Liver (tissue), 9 donors: Measurements from ENCODE around the gene MICU1. TPM values are rescaled to one million over a fixed set of nuclear protein-coding genes. Genes with fewer than 3 reads are reported as not detected.

Experiments used
- DNase-seq: peaks from one replicate; pipeline ENCODE4 v3.0.0-alpha.2; 2017; ENCODE audit warnings: low spot score
- H3K27ac ChIP-seq, 2 donors: one replicate each; pipeline ENCODE4 v1.7.0; 2013; ENCODE audit warnings: inconsistent platforms in 2 of 2, low read length in 2 of 2, control low read depth in 1 of 2, low read depth in 1 of 2, mild to moderate bottlenecking in 1 of 2
- H3K27me3 ChIP-seq, 4 donors: one replicate each; pipeline versions ENCODE4 v1.6.1 to v1.7.0; 2013; ENCODE audit warnings: low read length in 3 of 4, inconsistent platforms in 1 of 4, mild to moderate bottlenecking in 1 of 4, moderate library complexity in 1 of 4; ENCODE audit not compliant: control insufficient read depth in 4 of 4, insufficient read depth in 4 of 4
- H3K36me3 ChIP-seq, 4 donors: one replicate each; pipeline versions ENCODE4 v1.6.1 to v1.7.0; 2013; ENCODE audit warnings: low read length in 3 of 4, mild to moderate bottlenecking in 3 of 4, low read depth in 1 of 4, moderate library complexity in 1 of 4; ENCODE audit not compliant: control insufficient read depth in 4 of 4, insufficient read depth in 3 of 4
- H3K4me1 ChIP-seq, 4 donors: one replicate each; pipeline versions ENCODE4 v1.6.1 to v1.7.0; 2013; ENCODE audit warnings: low read length in 3 of 4, mild to moderate bottlenecking in 3 of 4, moderate library complexity in 1 of 4; ENCODE audit not compliant: control insufficient read depth in 4 of 4, insufficient read depth in 4 of 4
- H3K4me3 ChIP-seq, 3 donors: one replicate each; pipeline versions ENCODE4 v1.6.1 to v1.7.0; 2013; ENCODE audit warnings: low read length in 3 of 3, control low read depth in 1 of 3, low read depth in 1 of 3, mild to moderate bottlenecking in 1 of 3
- H3K9ac ChIP-seq, 2 donors: one replicate each; pipeline ENCODE4 v1.7.0; 2013; ENCODE audit warnings: low read length in 2 of 2, mild to moderate bottlenecking in 2 of 2, moderate library complexity in 2 of 2, control low read depth in 1 of 2, low read depth in 1 of 2
- H3K9me3 ChIP-seq, 4 donors: one replicate each; pipeline versions ENCODE4 v1.6.1 to v1.7.0; 2013; ENCODE audit warnings: low read length in 3 of 4; ENCODE audit not compliant: control insufficient read depth in 4 of 4
- CTCF ChIP-seq: fragments of 150-350 bp; IDR thresholded peaks from 2 replicates; pipeline ENCODE4 v1.5.1; 2017; ENCODE audit warnings: improper control_type of control experiment, low read depth, low read length; ENCODE audit not compliant: missing input control
- EGR1 ChIP-seq, 2 donors: IDR thresholded peaks; 2 replicates each; pipeline ENCODE4 v1.6.1; 2016 to 2018; ENCODE audit warnings: antibody characterized with exemption in 2 of 2, low read depth in 2 of 2
- FOXA2 ChIP-seq: IDR thresholded peaks from 2 replicates; pipeline ENCODE4 v1.6.1; 2016; ENCODE audit warnings: antibody characterized with exemption
- HNF4A ChIP-seq, 2 donors: conservative IDR thresholded peaks; 2 replicates each; pipeline ENCODE4 v1.6.1; 2016; ENCODE audit warnings: antibody characterized with exemption in 2 of 2, mild to moderate bottlenecking in 2 of 2
- HNF4G ChIP-seq: IDR thresholded peaks from 2 replicates; pipeline ENCODE4 v1.6.1; 2016; ENCODE audit warnings: antibody characterized with exemption
- JUND ChIP-seq, 2 donors: IDR thresholded peaks; 2 replicates each; pipeline ENCODE4 v1.6.1; 2016; ENCODE audit warnings: antibody characterized with exemption in 2 of 2
- NR2F2 ChIP-seq: IDR thresholded peaks from 2 replicates; pipeline ENCODE4 v1.6.1; 2016; ENCODE audit warnings: antibody characterized with exemption
- RAD21 ChIP-seq, 2 donors: IDR thresholded peaks; 2 replicates each; pipeline ENCODE4 v1.6.1; 2016; ENCODE audit warnings: antibody characterized with exemption in 2 of 2, mild to moderate bottlenecking in 2 of 2
- REST ChIP-seq: IDR thresholded peaks from 2 replicates; pipeline ENCODE4 v1.6.1; 2016; ENCODE audit warnings: antibody characterized with exemption, mild to moderate bottlenecking
- RXRA ChIP-seq, 2 donors: IDR thresholded peaks; 2 replicates each; pipeline ENCODE4 v1.6.1; 2017 to 2018; ENCODE audit warnings: antibody characterized with exemption in 2 of 2, mild to moderate bottlenecking in 1 of 2
- SP1 ChIP-seq: IDR thresholded peaks from 2 replicates; pipeline ENCODE4 v1.6.1; 2018; ENCODE audit warnings: antibody characterized with exemption, mild to moderate bottlenecking
- TAF1 ChIP-seq: conservative IDR thresholded peaks from 2 replicates; pipeline ENCODE4 v1.6.1; 2016; ENCODE audit warnings: antibody characterized with exemption, mild to moderate bottlenecking
- YY1 ChIP-seq: IDR thresholded peaks from 2 replicates; pipeline ENCODE4 v1.6.1; 2016; ENCODE audit warnings: antibody characterized with exemption, mild to moderate bottlenecking
- WGBS: extraction: QIAGEN DNeasy Blood & Tissue Kit; methylation state at CpG from one replicate; pipeline ENCODE4 v1.1.7; 2013; 5-methylcytosine and 5-hydroxymethylcytosine counted together
- polyA plus RNA-seq, 2 donors: library from polyadenylated mRNA; stranded (reverse) in 1 of 2; unstranded in 1 of 2; fragments of 200-250 nt in 1 of 2; fragments of >200 nt in 1 of 2; fragmentation: Nextera tagmentation in 1 of 2; extraction: Ambion mirVana in 1 of 2; gene quantifications; one replicate each; pipeline versions ENCODE4 v1.2.1 to v1.2.3, GENCODE V29; 2013 to 2015
- total RNA-seq, 2 donors: library from RNA; depleted of rRNA; stranded (reverse); fragments of >200 nt; gene quantifications; one replicate each; pipeline ENCODE4 v1.2.3, GENCODE V29; 2014
- TF ChIP-seq, protein P1 (sequence below): IDR thresholded peaks from 2 replicates; pipeline ENCODE4 v1.6.1; 2016; ENCODE audit warnings: antibody characterized with exemption
- TF ChIP-seq, protein P2 (sequence below): IDR thresholded peaks from 2 replicates; pipeline ENCODE4 v1.6.1; 2016; ENCODE audit warnings: antibody characterized with exemption
- TF ChIP-seq, protein P3 (sequence below): IDR thresholded peaks from 2 replicates; pipeline ENCODE4 v1.6.1; 2016; ENCODE audit warnings: antibody characterized with exemption
- donor health status: healthy.
- donor health status: healthy.
- donor health status: healthy.
- donor health status: healthy.
- donor health status: healthy.

The MICU1 gene
- total and polyA plus RNA-seq, 4 donors: 26.4 to 47.4 (median 32.1) TPM

DNA sequence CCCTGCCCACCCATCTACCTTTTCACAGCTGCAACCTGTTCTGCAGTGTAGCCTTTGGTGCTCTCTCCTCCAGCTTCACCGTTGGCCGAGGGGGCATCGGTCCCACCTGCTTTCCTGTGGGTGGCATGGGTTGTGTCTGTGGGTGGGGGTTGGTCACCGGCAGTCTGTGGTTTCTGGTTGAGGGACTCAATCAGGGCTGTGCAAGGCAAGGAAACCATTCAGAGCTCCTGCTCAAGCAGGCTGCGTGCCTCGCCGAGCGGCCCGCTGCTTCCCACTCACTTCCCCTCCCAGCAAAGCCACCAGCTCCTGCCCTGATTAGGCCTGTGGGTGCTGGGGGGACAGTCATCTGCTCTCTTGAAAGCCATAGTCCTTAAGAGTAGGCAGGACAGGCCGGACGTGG lies 280.9 kb downstream of the MICU1 start:
- peaks cover 0 to 4% (median 0%) of the 10 kb centered on the region in 4 donors for H3K4me1 ChIP-seq
- H3K9me3 ChIP-seq: no peaks in the 10 kb centered on the region
- H3K27ac ChIP-seq: no peak overlapping the region
- TF ChIP-seq, protein P1, sequence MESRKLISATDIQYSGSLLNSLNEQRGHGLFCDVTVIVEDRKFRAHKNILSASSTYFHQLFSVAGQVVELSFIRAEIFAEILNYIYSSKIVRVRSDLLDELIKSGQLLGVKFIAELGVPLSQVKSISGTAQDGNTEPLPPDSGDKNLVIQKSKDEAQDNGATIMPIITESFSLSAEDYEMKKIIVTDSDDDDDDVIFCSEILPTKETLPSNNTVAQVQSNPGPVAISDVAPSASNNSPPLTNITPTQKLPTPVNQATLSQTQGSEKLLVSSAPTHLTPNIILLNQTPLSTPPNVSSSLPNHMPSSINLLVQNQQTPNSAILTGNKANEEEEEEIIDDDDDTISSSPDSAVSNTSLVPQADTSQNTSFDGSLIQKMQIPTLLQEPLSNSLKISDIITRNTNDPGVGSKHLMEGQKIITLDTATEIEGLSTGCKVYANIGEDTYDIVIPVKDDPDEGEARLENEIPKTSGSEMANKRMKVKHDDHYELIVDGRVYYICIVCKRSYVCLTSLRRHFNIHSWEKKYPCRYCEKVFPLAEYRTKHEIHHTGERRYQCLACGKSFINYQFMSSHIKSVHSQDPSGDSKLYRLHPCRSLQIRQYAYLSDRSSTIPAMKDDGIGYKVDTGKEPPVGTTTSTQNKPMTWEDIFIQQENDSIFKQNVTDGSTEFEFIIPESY: no peak
- TF ChIP-seq TAF1 (no peak), HNF4G (no peak), CTCF (no peak), EGR1 (IDR thresholded peaks at IDR 0.05; ENCODE audit: low read depth in 2 of 2) (no peak), SP1 (no peak), FOXA2 (no peak), RXRA (IDR thresholded peaks at IDR 0.05) (no peak), JUND (IDR thresholded peaks at IDR 0.05) (no peak), REST (no peak), HNF4A (conservative IDR thresholded peaks at IDR 0.05) (no peak), RAD21 (IDR thresholded peaks at IDR 0.05) (no peak)
- TF ChIP-seq, protein P2, sequence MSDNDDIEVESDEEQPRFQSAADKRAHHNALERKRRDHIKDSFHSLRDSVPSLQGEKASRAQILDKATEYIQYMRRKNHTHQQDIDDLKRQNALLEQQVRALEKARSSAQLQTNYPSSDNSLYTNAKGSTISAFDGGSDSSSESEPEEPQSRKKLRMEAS: no peak
- WGBS: 85% methylated on average over 11 of the region's 11 CpGs
- DNase-seq: no peak
- H3K4me3 ChIP-seq: no peak overlapping the region
- H3K27me3 ChIP-seq: no peaks in the 10 kb centered on the region
- peaks cover 6 to 33% (median 14%) of the 10 kb centered on the region in 4 donors for H3K36me3 ChIP-seq
- no peak overlapping the region for H3K9ac ChIP-seq

- Histone ChIP-seq H3K4me3 (no peak overlapping the region), H3K9me3 (no peaks in the 10 kb centered on the region), H3K36me3 (peaks cover 4 to 32% (median 14%) of the 10 kb centered on the region in 4 donors), H3K4me1 (peaks cover 0 to 4% (median 0%) of the 10 kb centered on the region in 4 donors), H3K9ac (no peak overlapping the region), H3K27ac (no peak overlapping the region), H3K27me3 (no peaks in the 10 kb centered on the region)
- no peak for DNase-seq
- 93% methylated on average over 5 of the region's 5 CpGs for WGBS
- TF ChIP-seq RAD21 (IDR thresholded peaks at IDR 0.05): no peak
- no peak for TF ChIP-seq HNF4G
- TF ChIP-seq NR2F2: no peak
- no peak for TF ChIP-seq YY1
- TF ChIP-seq, protein P1: no peak
- no peak for TF ChIP-seq JUND (IDR thresholded peaks at IDR 0.05)
- no peak for TF ChIP-seq HNF4A (conservative IDR thresholded peaks at IDR 0.05)
- TF ChIP-seq, protein P3, sequence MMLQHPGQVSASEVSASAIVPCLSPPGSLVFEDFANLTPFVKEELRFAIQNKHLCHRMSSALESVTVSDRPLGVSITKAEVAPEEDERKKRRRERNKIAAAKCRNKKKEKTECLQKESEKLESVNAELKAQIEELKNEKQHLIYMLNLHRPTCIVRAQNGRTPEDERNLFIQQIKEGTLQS: no peak
- TF ChIP-seq CTCF: no peak
- TF ChIP-seq TAF1: no peak
- no peak for TF ChIP-seq SP1
Measured at GRCh38 chr10:72342911-72343310, 283.0 kb downstream of the MICU1 start.
